Activated CD4-positive, alpha-beta T cell treated with anti-CD3 and anti-CD28 coated beads for 1 hour (primary cell): ENCODE data around the gene BTBD2.

Source experiments
- DNase-seq: peaks from one replicate; pipeline ENCODE4 v3.0.0-alpha.2; 2020

BTBD2 gene

GRCh38 chr19:1936916-1937610 is 78.5 kb downstream of the BTBD2 start:
- no peak for DNase-seq

- DNase-seq, result no peak
These were observed 79.1 kb downstream of the BTBD2 start for GRCh38 chr19:1936430-1936829.

GRCh38 chr19:1935484-1936208 is 79.9 kb downstream of the BTBD2 start:
- DNase-seq, result no peak
